ENCODE measurements around the gene SHC2. TPM values are rescaled to one million over a fixed set of nuclear protein-coding genes. Genes with fewer than 3 reads are reported as not detected.
A peak's percentile ranks its signal among the peaks of the same experiment; 100 is the strongest.

Gene SHC2
- total and polyA plus RNA-seq, 2 of the 8 experiments (the other 6 are each of a cell fraction or from before 2014, with no cell fraction given) = 4.4 to 7.3 TPM

- Histone ChIP-seq H2AFZ (ENCODE audit: low read length) (no peak overlapping the region), H2AK5ac (ENCODE audit: low read depth, low read length) (no peak overlapping the region), H3K23me2 (ENCODE audit: low read depth, low read length) (peaks cover 18% of the 10 kb centered on the region), H3K4me3 (ENCODE audit: extremely low read depth in 1 of 4, insufficient read depth in 2 of 4, low read depth in 3 of 4, low read length in 4 of 4) (no peak overlapping the region), H3K23ac (ENCODE audit: insufficient read length) (no peak overlapping the region), H3K27me3 (replicated peaks in 1 of 4; ENCODE audit: control insufficient read depth in 3 of 4, extremely low read depth in 1 of 4, insufficient read depth in 3 of 4, low read length in 3 of 4) (peaks cover 0 to 2% (median 0%) of the 10 kb centered on the region in 4 experiments; a peak in 2 of 7 replicates), H4K20me1 (replicated peaks in 1 of 2; ENCODE audit: control insufficient read depth in 1 of 2, insufficient read depth in 2 of 2, low read length in 2 of 2) (peaks cover 0 to 3% of the 10 kb centered on the region in 2 experiments), H2BK12ac (ENCODE audit: low read depth, low read length) (peak overlapping the region; percentile 9; the same call in 1 of the 2 replicates), H3K56ac (replicated peaks; ENCODE audit: insufficient read length, low read depth, low read length) (no peak overlapping the region), H2BK120ac (replicated peaks; ENCODE audit: low read depth, low read length) (no peak overlapping the region), H3K9ac (replicated peaks in 1 of 4; ENCODE audit: extremely low read depth in 1 of 4, low read depth in 3 of 4, low read length in 3 of 4) (no peak overlapping the region), H3K27ac (ENCODE audit: low read depth, low read length) (no peak overlapping the region), H3K18ac (ENCODE audit: extremely low read depth, low read length) (no peak overlapping the region), H3K79me2 (ENCODE audit: control insufficient read depth in 1 of 2, insufficient read depth in 2 of 2, low read length in 2 of 2) (no peaks in the 10 kb centered on the region), H2BK20ac (ENCODE audit: low read length) (no peak overlapping the region), H3K4me1 (replicated peaks in 1 of 4; ENCODE audit: control insufficient read depth in 3 of 4, insufficient read depth in 4 of 4, low read length in 3 of 4) (no peaks in the 10 kb centered on the region), H2BK15ac (ENCODE audit: low read length) (no peak overlapping the region), H3K14ac (ENCODE audit: insufficient read length) (no peak overlapping the region), H2BK5ac (ENCODE audit: low read depth, low read length) (no peak overlapping the region), H3K9me3 (ENCODE audit: insufficient read depth in 2 of 2, low read depth in 1 of 2, low read length in 1 of 2) (peaks cover 5 to 13% of the 10 kb centered on the region in 2 experiments; a peak in 3 of 4 replicates), H3K4ac (replicated peaks; ENCODE audit: insufficient read length, low read depth, low read length) (no peak overlapping the region), H3K79me1 (ENCODE audit: low read depth, low read length) (no peaks in the 10 kb centered on the region), H4K91ac (replicated peaks; ENCODE audit: insufficient read length, low read length) (no peak overlapping the region), H4K8ac (ENCODE audit: extremely low read depth, insufficient read depth, low read length) (no peak overlapping the region; the same call in 1 of the 2 replicates), H3K4me2 (ENCODE audit: insufficient read depth in 1 of 2, low read depth in 2 of 2, low read length in 2 of 2) (no peak overlapping the region), H3K36me3 (ENCODE audit: control insufficient read depth in 2 of 4, insufficient read depth in 4 of 4, low read length in 3 of 4) (no peaks in the 10 kb centered on the region), H4K5ac (ENCODE audit: insufficient read length, low read depth, low read length) (no peak overlapping the region)
- no peak for TF ChIP-seq CTCF (IDR thresholded peaks at IDR 0.05; ENCODE audit: control extremely low read depth in 1 of 3, insufficient read depth in 1 of 3, low read depth in 1 of 3, low read length in 3 of 3)
- TF ChIP-seq CBX5 (IDR thresholded peaks at IDR 0.05; ENCODE audit: low read depth, low read length) = no peak
- no peak for TF ChIP-seq SIX5 (IDR thresholded peaks at IDR 0.05; ENCODE audit: low read depth, low read length)
- no peak for TF ChIP-seq SP1 (IDR thresholded peaks at IDR 0.05; ENCODE audit: low read depth, low read length)
- TF ChIP-seq MAX (IDR thresholded peaks at IDR 0.05) = no peak
- no peak for TF ChIP-seq ZNF274 (IDR thresholded peaks at IDR 0.05; ENCODE audit: borderline replicate concordance, extremely low read depth, low read length)
- TF ChIP-seq POU5F1 (IDR thresholded peaks at IDR 0.05; ENCODE audit: low read depth, low read length) = no peak
- no peak for TF ChIP-seq CREB1 (IDR thresholded peaks at IDR 0.05)
- DNase-seq (ENCODE audit: low read depth in 1 of 2, low spot score in 2 of 2) (no peak), FAIRE-seq (no peak)
- WGBS, 2 experiments (ENCODE audit: extremely low coverage in 1 of 2, insufficient coverage in 1 of 2, insufficient read length in 1 of 2, insufficient replicate concordance in 2 of 2, low coverage in 1 of 2, low lambda C conversion rate in 2 of 2, missing lambda C conversion rate in 1 of 2) = 92% methylated on average over 28 of the region's 31 CpGs; no CpG with 5 or more reads in 1 of the 2 experiments
- ChIA-PET CTCF (ENCODE audit: partially characterized antibody) (interaction anchor here (1.1 to 2.6 kb wide), 4 partner anchors 8 to 14 kb away, joined by 5 to 10 read pairs (median 5); no protein-coding TSS in a partner anchor), POLR2A (ENCODE audit: partially characterized antibody) (interaction anchor here (0.7 to 1.4 kb wide), 2 partner anchors 9 to 10 kb away, joined by 3 to 4 read pairs; partner anchors contain the start of gene C2CD4C)
Observed at GRCh38 chr19:397941-398706, 62.7 kb downstream of the SHC2 start.

All from H1 (cell line).